Measurements from ENCODE around the gene MYCBPAP.

MYCBPAP gene

GRCh38 chr17:50462446-50462845 lies 45.8 kb upstream of the MYCBPAP start:
- Histone ChIP-seq H4K5ac (ENCODE audit: low read length) (no peak overlapping the region), H3K79me1 (ENCODE audit: low read length) (no peaks in the 10 kb centered on the region), H3K36me3 (ENCODE audit: control insufficient read depth, insufficient read depth, low read length) (no peaks in the 10 kb centered on the region), H3K4me1 (ENCODE audit: control insufficient read depth, low read depth, low read length) (no peaks in the 10 kb centered on the region), H3K56ac (ENCODE audit: low read length) (no peak overlapping the region), H3K4ac (ENCODE audit: low read depth, low read length) (no peak overlapping the region), H3K79me2 (ENCODE audit: control insufficient read depth, insufficient read depth, low read length) (no peaks in the 10 kb centered on the region), H2BK5ac (ENCODE audit: low read length) (no peak overlapping the region), H3K27me3 (ENCODE audit: insufficient read depth, low read length, poor library complexity) (no peaks in the 10 kb centered on the region), H3K23ac (ENCODE audit: low read length) (no peak overlapping the region), H4K8ac (ENCODE audit: low read depth, low read length) (no peak overlapping the region), H3K18ac (ENCODE audit: low read length) (no peak overlapping the region), H3K9ac (ENCODE audit: low read length) (no peak overlapping the region), H3K4me2 (ENCODE audit: low read length) (no peak overlapping the region), H2AK5ac (ENCODE audit: low read length) (no peak overlapping the region), H2BK120ac (ENCODE audit: low read depth, low read length) (no peak overlapping the region), H2BK15ac (replicated peaks; ENCODE audit: low read depth) (no peak overlapping the region), H3K27ac (ENCODE audit: low read depth, low read length) (no peak overlapping the region), H3K4me3 (ENCODE audit: low read length) (no peak overlapping the region)
- WGBS (ENCODE audit: extremely low coverage, insufficient coverage, low lambda C conversion rate) = no CpG with 5 or more reads among the region's 9 CpGs
- DNase-seq = no peak

- Histone ChIP-seq H3K36me3 (ENCODE audit: control insufficient read depth, insufficient read depth, low read length) (no peaks in the 10 kb centered on the region), H3K79me2 (ENCODE audit: control insufficient read depth, insufficient read depth, low read length) (no peaks in the 10 kb centered on the region), H3K18ac (ENCODE audit: low read length) (no peak overlapping the region), H3K4me2 (ENCODE audit: low read length) (no peak overlapping the region), H3K56ac (ENCODE audit: low read length) (no peak overlapping the region), H3K4ac (ENCODE audit: low read depth, low read length) (no peak overlapping the region), H3K27ac (ENCODE audit: low read depth, low read length) (no peak overlapping the region), H3K27me3 (ENCODE audit: insufficient read depth, low read length, poor library complexity) (no peaks in the 10 kb centered on the region), H2BK5ac (ENCODE audit: low read length) (no peak overlapping the region), H2AK5ac (ENCODE audit: low read length) (no peak overlapping the region), H3K79me1 (ENCODE audit: low read length) (no peaks in the 10 kb centered on the region), H4K8ac (ENCODE audit: low read depth, low read length) (no peak overlapping the region), H3K4me3 (ENCODE audit: low read length) (no peak overlapping the region), H3K23ac (ENCODE audit: low read length) (no peak overlapping the region), H3K4me1 (ENCODE audit: control insufficient read depth, low read depth, low read length) (no peaks in the 10 kb centered on the region), H2BK120ac (ENCODE audit: low read depth, low read length) (no peak overlapping the region), H2BK15ac (replicated peaks; ENCODE audit: low read depth) (no peak overlapping the region), H3K9ac (ENCODE audit: low read length) (no peak overlapping the region), H4K5ac (ENCODE audit: low read length) (no peak overlapping the region)
- no peak for DNase-seq
- no CpG with 5 or more reads among the region's 3 CpGs for WGBS (ENCODE audit: extremely low coverage, insufficient coverage, low lambda C conversion rate)
These were observed 44.1 kb upstream of the MYCBPAP start for GRCh38 chr17:50464121-50464520.

DNA sequence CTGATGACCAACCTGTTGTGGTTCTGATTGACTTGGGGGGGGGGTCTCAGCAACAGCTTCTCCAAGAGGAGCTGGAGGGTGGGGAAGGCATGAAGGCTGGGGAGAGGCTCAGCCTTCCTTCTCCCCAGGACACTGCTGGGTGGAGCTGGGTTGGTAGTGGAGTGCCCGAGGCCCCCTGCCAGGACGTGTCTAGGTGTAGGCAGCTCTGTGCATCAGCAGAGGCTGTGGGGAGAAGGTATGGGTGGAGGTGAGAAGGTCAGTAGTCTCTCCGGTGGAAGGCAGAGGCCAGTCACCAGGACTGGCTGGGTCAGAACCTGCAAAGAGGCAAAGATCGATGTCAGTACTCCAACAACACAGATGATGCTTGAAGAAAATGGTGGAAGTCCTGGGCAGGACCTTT lies 43.5 kb upstream of the MYCBPAP start:
- no peak for DNase-seq
- no peak overlapping the region for H3K23ac ChIP-seq (ENCODE audit: low read length)
- no peaks in the 10 kb centered on the region for H3K36me3 ChIP-seq (ENCODE audit: control insufficient read depth, insufficient read depth, low read length)

GRCh38 chr17:50465171-50465570 lies 43.1 kb upstream of the MYCBPAP start:
- H3K4ac ChIP-seq (ENCODE audit: low read depth, low read length) = no peak overlapping the region
- H3K9ac ChIP-seq (ENCODE audit: low read length) = no peak overlapping the region
- H3K4me3 ChIP-seq (ENCODE audit: low read length) = no peak overlapping the region
- H3K36me3 ChIP-seq (ENCODE audit: control insufficient read depth, insufficient read depth, low read length) = no peaks in the 10 kb centered on the region
- H3K56ac ChIP-seq (ENCODE audit: low read length) = no peak overlapping the region
- no peaks in the 10 kb centered on the region for H3K79me2 ChIP-seq (ENCODE audit: control insufficient read depth, insufficient read depth, low read length)
- no peak for DNase-seq
- H2BK120ac ChIP-seq (ENCODE audit: low read depth, low read length) = no peak overlapping the region
- no peak overlapping the region for H3K4me2 ChIP-seq (ENCODE audit: low read length)
- no peak overlapping the region for H4K5ac ChIP-seq (ENCODE audit: low read length)
- H3K79me1 ChIP-seq (ENCODE audit: low read length) = no peaks in the 10 kb centered on the region
- H3K18ac ChIP-seq (ENCODE audit: low read length) = no peak overlapping the region
- no peaks in the 10 kb centered on the region for H3K4me1 ChIP-seq (ENCODE audit: control insufficient read depth, low read depth, low read length)
- H2AK5ac ChIP-seq (ENCODE audit: low read length) = no peak overlapping the region
- H3K27ac ChIP-seq (ENCODE audit: low read depth, low read length) = no peak overlapping the region
- H4K8ac ChIP-seq (ENCODE audit: low read depth, low read length) = no peak overlapping the region
- H2BK5ac ChIP-seq (ENCODE audit: low read length) = no peak overlapping the region
- no peak overlapping the region for H3K23ac ChIP-seq (ENCODE audit: low read length)
- no CpG with 5 or more reads among the region's 6 CpGs for WGBS (ENCODE audit: extremely low coverage, insufficient coverage, low lambda C conversion rate)
- no peaks in the 10 kb centered on the region for H3K27me3 ChIP-seq (ENCODE audit: insufficient read depth, low read length, poor library complexity)
- no peak overlapping the region for H2BK15ac ChIP-seq (replicated peaks; ENCODE audit: low read depth)

More for the DNA sequence above, 43.5 kb upstream of the MYCBPAP start:
- WGBS (ENCODE audit: extremely low coverage, insufficient coverage, low lambda C conversion rate) = no CpG with 5 or more reads among the region's 4 CpGs
- Histone ChIP-seq H4K8ac (ENCODE audit: low read depth, low read length) (no peak overlapping the region), H3K79me2 (ENCODE audit: control insufficient read depth, insufficient read depth, low read length) (no peaks in the 10 kb centered on the region), H3K56ac (ENCODE audit: low read length) (no peak overlapping the region), H2BK5ac (ENCODE audit: low read length) (no peak overlapping the region), H3K9ac (ENCODE audit: low read length) (no peak overlapping the region), H3K4me1 (ENCODE audit: control insufficient read depth, low read depth, low read length) (no peaks in the 10 kb centered on the region), H3K79me1 (ENCODE audit: low read length) (no peaks in the 10 kb centered on the region), H3K27ac (ENCODE audit: low read depth, low read length) (no peak overlapping the region), H4K5ac (ENCODE audit: low read length) (no peak overlapping the region), H3K18ac (ENCODE audit: low read length) (no peak overlapping the region), H3K4ac (ENCODE audit: low read depth, low read length) (no peak overlapping the region), H2BK120ac (ENCODE audit: low read depth, low read length) (no peak overlapping the region), H3K4me2 (ENCODE audit: low read length) (no peak overlapping the region), H2AK5ac (ENCODE audit: low read length) (no peak overlapping the region), H3K27me3 (ENCODE audit: insufficient read depth, low read length, poor library complexity) (no peaks in the 10 kb centered on the region), H2BK15ac (replicated peaks; ENCODE audit: low read depth) (no peak overlapping the region), H3K4me3 (ENCODE audit: low read length) (no peak overlapping the region)

DNA sequence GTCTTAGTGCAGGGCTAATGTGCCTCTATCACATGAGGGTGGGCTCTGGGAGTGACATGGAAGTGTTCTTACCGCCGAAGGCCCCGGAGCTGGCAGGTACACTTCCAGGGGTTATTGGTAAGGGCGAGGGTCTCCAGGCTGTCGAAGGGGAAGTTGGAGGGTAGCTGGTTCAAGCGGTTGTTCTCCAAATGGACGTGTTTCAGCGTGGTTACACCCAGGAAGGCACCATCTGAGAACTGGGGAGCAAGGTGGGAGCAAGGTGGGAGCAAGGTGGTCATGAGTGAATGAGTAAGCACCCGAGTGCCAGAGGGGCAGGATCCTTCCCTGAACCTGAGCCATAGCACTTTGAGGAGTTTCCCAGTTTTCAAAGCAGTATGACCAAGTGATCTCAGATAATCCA lies 42.6 kb upstream of the MYCBPAP start:
- Histone ChIP-seq H4K8ac (ENCODE audit: low read depth, low read length) (no peak overlapping the region), H3K36me3 (ENCODE audit: control insufficient read depth, insufficient read depth, low read length) (no peaks in the 10 kb centered on the region), H2BK15ac (replicated peaks; ENCODE audit: low read depth) (no peak overlapping the region), H4K5ac (ENCODE audit: low read length) (no peak overlapping the region), H3K79me1 (ENCODE audit: low read length) (no peaks in the 10 kb centered on the region), H3K4me1 (ENCODE audit: control insufficient read depth, low read depth, low read length) (no peaks in the 10 kb centered on the region), H3K23ac (ENCODE audit: low read length) (no peak overlapping the region), H3K27me3 (ENCODE audit: insufficient read depth, low read length, poor library complexity) (no peaks in the 10 kb centered on the region), H3K4me3 (ENCODE audit: low read length) (no peak overlapping the region), H3K4me2 (ENCODE audit: low read length) (no peak overlapping the region), H3K9ac (ENCODE audit: low read length) (no peak overlapping the region), H2AK5ac (ENCODE audit: low read length) (no peak overlapping the region), H3K27ac (ENCODE audit: low read depth, low read length) (no peak overlapping the region), H3K79me2 (ENCODE audit: control insufficient read depth, insufficient read depth, low read length) (no peaks in the 10 kb centered on the region), H3K56ac (ENCODE audit: low read length) (no peak overlapping the region), H3K4ac (ENCODE audit: low read depth, low read length) (no peak overlapping the region), H2BK5ac (ENCODE audit: low read length) (no peak overlapping the region), H3K18ac (ENCODE audit: low read length) (no peak overlapping the region), H2BK120ac (ENCODE audit: low read depth, low read length) (no peak overlapping the region)
- no peak for DNase-seq
- no CpG with 5 or more reads among the region's 9 CpGs for WGBS (ENCODE audit: extremely low coverage, insufficient coverage, low lambda C conversion rate)

DNA sequence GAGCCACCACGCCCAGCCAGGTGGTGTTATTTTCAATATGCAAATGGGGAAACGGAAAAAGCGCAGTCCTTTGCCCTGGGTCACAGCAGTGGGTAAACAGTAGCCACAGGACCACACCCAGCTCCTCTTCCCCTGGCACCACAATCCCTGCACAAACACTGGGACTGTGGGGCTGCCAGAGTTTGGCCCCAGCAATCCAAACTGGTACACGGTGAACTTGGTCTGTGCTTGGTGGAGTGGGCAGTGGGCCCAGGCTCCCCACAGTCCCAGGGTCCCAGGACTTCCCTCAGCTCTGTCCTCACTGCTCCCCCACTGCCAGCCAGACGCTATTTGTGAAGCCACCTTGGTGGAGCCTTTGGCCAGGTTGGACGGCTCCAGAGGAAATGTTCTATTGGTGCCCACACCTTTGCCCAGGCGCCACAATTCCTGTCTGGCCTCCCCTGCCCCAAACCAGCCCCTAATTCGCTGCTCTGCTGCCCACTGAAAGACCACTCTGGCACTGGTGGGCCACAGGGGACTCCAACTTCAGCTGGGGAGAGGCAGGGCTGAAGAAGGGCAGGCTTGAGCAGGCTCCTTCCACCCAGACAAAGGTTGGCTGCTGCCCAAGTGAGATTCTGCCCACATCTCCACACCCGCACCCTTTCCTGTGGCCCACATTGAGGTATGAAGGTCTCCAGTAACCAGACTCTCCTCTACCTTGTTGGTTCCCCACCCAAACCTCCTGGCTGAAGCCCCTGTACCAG lies 41.7 kb upstream of the MYCBPAP start:
- Histone ChIP-seq H3K4ac (ENCODE audit: low read depth, low read length) (no peak overlapping the region), H2BK120ac (ENCODE audit: low read depth, low read length) (no peak overlapping the region), H3K9ac (ENCODE audit: low read length) (no peak overlapping the region), H3K18ac (ENCODE audit: low read length) (no peak overlapping the region), H3K36me3 (ENCODE audit: control insufficient read depth, insufficient read depth, low read length) (no peaks in the 10 kb centered on the region), H3K4me3 (ENCODE audit: low read length) (no peak overlapping the region), H2BK5ac (ENCODE audit: low read length) (no peak overlapping the region), H3K56ac (ENCODE audit: low read length) (no peak overlapping the region), H2AK5ac (ENCODE audit: low read length) (no peak overlapping the region), H3K23ac (ENCODE audit: low read length) (no peak overlapping the region), H3K79me1 (ENCODE audit: low read length) (no peaks in the 10 kb centered on the region), H3K27ac (ENCODE audit: low read depth, low read length) (no peak overlapping the region), H3K4me1 (ENCODE audit: control insufficient read depth, low read depth, low read length) (no peaks in the 10 kb centered on the region), H2BK15ac (replicated peaks; ENCODE audit: low read depth) (no peak overlapping the region), H3K79me2 (ENCODE audit: control insufficient read depth, insufficient read depth, low read length) (no peaks in the 10 kb centered on the region), H3K4me2 (ENCODE audit: low read length) (no peak overlapping the region), H4K8ac (ENCODE audit: low read depth, low read length) (no peak overlapping the region), H3K27me3 (ENCODE audit: insufficient read depth, low read length, poor library complexity) (no peaks in the 10 kb centered on the region), H4K5ac (ENCODE audit: low read length) (no peak overlapping the region)
- no peak for DNase-seq
- WGBS (ENCODE audit: extremely low coverage, insufficient coverage, low lambda C conversion rate) = no CpG with 5 or more reads among the region's 9 CpGs
